Activated naive CD8-positive, alpha-beta T cell treated with anti-CD3 and anti-CD28 coated beads, Interleukin-2, amount 50 U/mL, for 24 hours (primary cell): ENCODE data around the gene BARHL1.
"Not testable (repeated sequence)": the region's sequence is repeated elsewhere in the genome, so short reads cannot be mapped to it uniquely, and the experiment has no call there.

Experiments used
- ATAC-seq: fragments of 150-1000 bp; cut with Tn5 transposase; one replicate; pipeline ENCODE4 v1.10.0; 2021
- DNase-seq: peaks from one replicate; pipeline ENCODE4 v3.0.0; 2021
- H3K27ac Mint-ChIP-seq: one replicate; pipeline ENCODE4 v1.8.0; 2021; ENCODE audit warnings: mild to moderate bottlenecking, mixed read lengths
- H3K27me3 Mint-ChIP-seq: one replicate; pipeline ENCODE4 v1.8.0; 2021; ENCODE audit warnings: mixed read lengths
- H3K36me3 Mint-ChIP-seq: one replicate; pipeline ENCODE4 v1.8.0; 2021; ENCODE audit warnings: low read depth, mixed read lengths
- H3K4me1 Mint-ChIP-seq: one replicate; pipeline ENCODE4 v1.8.0; 2021; ENCODE audit warnings: mixed read lengths
- H3K4me3 Mint-ChIP-seq: one replicate; pipeline ENCODE4 v1.8.0; 2021; ENCODE audit warnings: mild to moderate bottlenecking, moderate library complexity, mixed read lengths
- H3K9me3 Mint-ChIP-seq: one replicate; pipeline ENCODE4 v1.8.0; 2021; ENCODE audit warnings: mixed read lengths

Gene BARHL1

DNA sequence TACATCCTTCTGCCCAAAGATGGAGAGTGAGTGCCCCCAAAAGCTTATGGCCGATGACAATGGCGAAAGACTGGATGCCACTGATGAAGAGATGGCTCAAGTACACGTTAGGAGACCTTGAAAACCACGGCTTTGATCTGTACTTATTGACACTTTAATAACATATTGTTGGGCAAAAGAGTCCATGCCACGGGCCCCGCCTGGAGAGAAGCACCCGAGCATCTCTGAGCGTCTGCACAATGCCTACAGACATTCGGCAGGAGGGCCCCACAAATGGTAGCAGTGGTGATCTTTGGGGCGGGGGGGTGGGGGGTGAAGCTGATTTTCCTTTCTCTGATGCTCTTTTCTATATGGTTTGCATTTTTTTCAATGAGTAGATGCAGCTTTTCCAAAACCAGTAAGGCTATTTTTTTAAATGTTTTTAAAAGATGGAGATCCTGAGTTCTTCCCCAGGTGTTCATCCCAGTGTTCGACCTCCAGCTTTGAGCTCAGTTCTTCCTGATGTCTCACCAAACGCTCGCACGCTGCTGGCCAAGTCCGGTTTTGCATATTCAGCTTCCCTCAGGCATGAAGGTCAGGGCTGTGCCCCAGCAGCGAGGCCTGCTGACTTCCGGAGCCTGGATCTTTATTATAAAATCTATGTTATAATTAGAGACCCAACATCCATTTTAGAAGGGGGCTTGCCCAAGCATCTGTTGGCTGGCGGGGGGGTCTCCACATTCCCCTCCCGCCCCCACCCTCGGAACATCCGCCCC is 34.3 kb upstream of the BARHL1 start:
- Mint-ChIP-seq H3K4me1 (no peaks in the 10 kb centered on the region), H3K27me3 (peaks cover 20% of the 10 kb centered on the region), H3K9me3 (no peaks in the 10 kb centered on the region), H3K4me3 (no peak overlapping the region), H3K27ac (no peak overlapping the region), H3K36me3 (no peaks in the 10 kb centered on the region)
- DNase-seq (no peak), ATAC-seq (no peak)

DNA sequence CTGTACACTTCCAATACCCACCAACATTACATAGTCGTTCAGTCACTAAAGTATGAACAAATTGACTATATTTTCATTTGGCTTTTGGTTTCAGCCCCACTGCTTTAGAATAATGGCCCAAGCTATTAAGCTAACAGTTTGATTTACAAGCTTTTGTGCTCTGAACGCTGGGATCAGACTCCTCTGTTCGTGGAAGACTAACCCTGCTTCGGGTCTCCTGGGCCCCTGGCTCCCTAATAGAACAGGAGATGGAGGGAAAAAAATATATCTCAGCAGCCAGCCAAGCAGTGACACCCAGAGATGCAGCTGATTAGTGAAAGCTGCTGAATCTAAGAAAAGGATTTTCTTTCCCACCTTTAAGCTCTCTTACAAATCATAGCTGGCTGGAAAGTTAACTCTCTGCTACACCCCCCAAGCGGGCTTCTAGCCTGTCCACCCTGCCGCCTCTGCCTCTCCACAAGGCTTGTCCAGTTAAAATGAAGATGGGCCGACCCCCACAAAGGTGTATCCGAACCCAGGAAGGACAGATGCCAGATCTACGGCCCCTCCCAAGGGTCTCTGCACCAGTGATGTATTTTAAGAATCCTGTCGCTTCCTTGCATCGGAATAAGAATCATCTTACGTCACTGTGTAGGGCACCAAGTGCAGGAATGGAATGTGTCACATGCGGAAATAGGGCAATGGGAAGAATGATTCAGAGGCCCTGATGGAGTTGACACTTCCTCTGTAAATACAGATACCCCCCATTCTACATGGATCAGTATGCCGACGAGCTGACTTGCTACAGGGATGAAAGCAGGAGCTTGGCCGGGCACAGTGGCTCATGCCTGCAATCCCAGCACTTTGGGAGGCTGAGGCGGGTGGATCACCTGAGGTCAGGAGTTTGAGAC is 33.4 kb upstream of the BARHL1 start:
- no peaks in the 10 kb centered on the region for H3K4me1 Mint-ChIP-seq
- no peak for ATAC-seq
- H3K9me3 Mint-ChIP-seq, result no peaks in the 10 kb centered on the region
- DNase-seq, result no peak
- H3K4me3 Mint-ChIP-seq, result no peak overlapping the region
- H3K27me3 Mint-ChIP-seq, result peaks cover 20% of the 10 kb centered on the region
- H3K27ac Mint-ChIP-seq, result no peak overlapping the region
- H3K36me3 Mint-ChIP-seq, result no peaks in the 10 kb centered on the region

DNA sequence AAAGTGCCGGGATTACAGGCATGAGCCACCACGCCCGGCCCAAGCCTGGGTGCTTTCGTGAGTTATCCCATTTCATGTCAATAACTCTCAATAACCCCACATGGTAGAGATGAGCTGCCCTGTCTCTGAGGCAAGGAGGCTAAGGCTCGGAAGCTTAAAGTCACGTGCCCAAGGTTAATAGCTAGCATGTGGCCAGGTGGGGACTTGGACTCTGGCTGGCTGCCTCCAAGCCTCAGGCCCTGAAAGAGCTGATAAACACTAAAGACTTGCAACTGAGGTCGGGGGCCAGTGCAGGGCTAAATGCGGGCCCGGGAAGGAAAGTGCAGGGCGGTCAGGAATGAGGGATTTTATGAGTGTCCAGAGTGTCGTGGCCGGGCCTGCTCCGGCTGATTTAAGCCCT is 30.9 kb upstream of the BARHL1 start:
- Mint-ChIP-seq H3K9me3 (no peaks in the 10 kb centered on the region), H3K27me3 (peaks cover 6% of the 10 kb centered on the region), H3K4me1 (no peaks in the 10 kb centered on the region), H3K27ac (no peak overlapping the region), H3K36me3 (no peaks in the 10 kb centered on the region), H3K4me3 (no peak overlapping the region)
- ATAC-seq, result no peak
- no peak for DNase-seq

DNA sequence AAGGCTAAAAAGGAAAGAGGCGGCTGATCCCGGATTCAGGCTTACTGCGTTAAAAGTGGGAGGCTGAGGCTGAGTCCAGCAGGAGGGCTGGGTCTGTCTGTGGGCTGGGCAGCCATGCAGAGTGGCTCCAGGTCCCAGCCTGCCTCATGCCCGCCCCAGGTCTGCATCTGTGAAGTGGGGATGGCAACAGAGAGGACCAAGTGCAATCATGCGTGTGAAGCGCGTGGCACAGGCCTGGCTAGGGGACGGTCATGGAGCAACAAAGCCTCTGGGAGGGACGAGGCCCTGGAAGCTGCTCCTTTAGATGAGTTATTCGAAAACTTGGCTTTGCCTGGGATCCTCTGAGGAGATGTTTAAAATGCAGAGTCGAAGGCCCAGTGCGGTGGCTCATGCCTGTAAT is 30.4 kb upstream of the BARHL1 start:
- no peak for DNase-seq
- no peak overlapping the region for H3K27ac Mint-ChIP-seq
- H3K9me3 Mint-ChIP-seq, result no peaks in the 10 kb centered on the region
- H3K36me3 Mint-ChIP-seq, result no peaks in the 10 kb centered on the region
- H3K4me1 Mint-ChIP-seq, result no peaks in the 10 kb centered on the region
- peaks cover 4% of the 10 kb centered on the region for H3K27me3 Mint-ChIP-seq
- ATAC-seq, result no peak
- H3K4me3 Mint-ChIP-seq, result no peak overlapping the region

DNA sequence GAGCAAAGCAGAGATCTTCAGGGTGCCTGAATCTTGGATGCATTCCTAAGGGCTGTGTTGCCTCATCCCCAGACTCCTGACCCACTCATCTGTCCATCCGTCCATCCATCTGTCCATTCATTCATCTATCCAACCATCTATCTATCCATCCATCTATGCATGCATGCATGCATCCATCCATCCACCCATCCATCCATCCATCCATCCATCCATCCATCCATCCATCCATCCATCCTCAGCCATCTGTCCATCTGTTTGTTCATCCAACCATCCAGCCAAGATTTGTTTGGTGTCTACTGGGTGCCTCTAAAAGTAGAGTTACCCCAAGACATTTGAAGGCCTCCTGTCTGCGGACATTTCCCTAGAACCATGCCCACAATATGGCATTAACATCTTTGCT is 27.7 kb upstream of the BARHL1 start:
- no peak for DNase-seq
- Mint-ChIP-seq H3K4me3 (no peak overlapping the region), H3K27me3 (peaks cover 5% of the 10 kb centered on the region)

DNA sequence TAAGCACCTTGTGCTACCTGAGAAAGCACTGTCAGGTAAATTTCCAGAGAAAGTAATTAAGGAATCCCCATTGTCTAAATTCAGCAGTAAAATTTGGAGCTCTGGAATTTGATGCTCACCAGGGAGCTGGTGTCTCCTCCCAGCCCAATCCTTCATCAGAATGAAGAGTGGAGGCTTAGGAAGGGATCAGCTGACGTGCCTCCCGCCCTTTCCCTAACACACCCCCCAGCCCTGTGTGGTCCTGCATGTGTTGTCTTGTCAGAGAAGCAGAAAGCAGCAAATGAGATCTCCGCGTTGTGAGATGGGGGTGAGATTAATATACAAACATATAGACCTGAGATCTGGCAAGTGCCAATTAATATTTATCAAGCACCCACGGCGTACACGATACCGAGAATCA is 26.9 kb upstream of the BARHL1 start:
- Mint-ChIP-seq H3K27me3 (peaks cover 6% of the 10 kb centered on the region), H3K4me3 (no peak overlapping the region), H3K9me3 (no peaks in the 10 kb centered on the region), H3K36me3 (no peaks in the 10 kb centered on the region), H3K27ac (no peak overlapping the region), H3K4me1 (no peaks in the 10 kb centered on the region)
- no peak for ATAC-seq
- no peak for DNase-seq

More for the DNA sequence above, 27.7 kb upstream of the BARHL1 start:
- no peaks in the 10 kb centered on the region for H3K9me3 Mint-ChIP-seq
- H3K36me3 Mint-ChIP-seq, result no peaks in the 10 kb centered on the region
- no peak for ATAC-seq
- no peaks in the 10 kb centered on the region for H3K4me1 Mint-ChIP-seq
- H3K27ac Mint-ChIP-seq, result no peak overlapping the region

DNA sequence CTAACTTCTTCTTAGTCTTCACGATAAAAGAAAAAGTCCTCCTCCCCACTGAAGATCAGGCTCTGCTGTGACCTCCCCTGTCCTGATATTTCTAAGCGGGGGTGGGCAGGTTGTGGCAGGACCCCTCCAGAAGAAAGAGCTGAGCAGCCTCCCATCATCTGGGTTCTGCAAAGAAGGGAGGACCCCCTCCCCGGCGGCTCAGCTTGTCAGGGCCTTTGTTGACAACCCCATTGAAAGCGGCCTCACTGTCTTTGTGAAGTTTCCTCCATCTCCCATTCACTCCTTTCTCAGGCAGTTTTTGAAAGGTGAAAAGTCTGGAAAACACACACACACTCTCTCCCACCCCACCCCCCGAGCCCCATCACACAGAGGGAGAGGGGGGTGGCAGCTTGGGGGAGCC is 26.2 kb upstream of the BARHL1 start:
- Mint-ChIP-seq H3K4me1 (no peaks in the 10 kb centered on the region), H3K36me3 (no peaks in the 10 kb centered on the region), H3K4me3 (no peak overlapping the region), H3K27ac (no peak overlapping the region), H3K9me3 (no peaks in the 10 kb centered on the region), H3K27me3 (peaks cover 10% of the 10 kb centered on the region)
- ATAC-seq (no peak), DNase-seq (no peak)

DNA sequence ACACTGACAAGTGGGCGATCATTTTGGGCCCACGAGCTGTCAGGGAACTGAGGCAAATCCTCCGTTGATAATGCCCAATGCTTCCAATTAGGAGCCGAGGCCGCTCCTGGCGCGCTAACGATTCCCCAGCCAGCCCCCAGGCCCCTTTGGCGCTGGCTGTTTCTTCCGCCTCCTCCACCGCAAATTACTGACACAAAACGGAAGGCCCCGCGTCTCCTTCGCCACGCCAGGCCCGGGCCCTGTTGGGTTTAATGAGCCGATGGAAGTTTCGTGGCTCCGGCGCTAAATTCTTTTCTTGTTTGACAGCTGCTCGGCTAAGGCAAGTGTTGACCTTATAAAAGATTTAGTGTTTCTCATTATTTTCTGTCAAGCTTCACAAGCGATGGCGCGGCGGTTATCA is 25.7 kb upstream of the BARHL1 start:
- Mint-ChIP-seq H3K27me3 (peaks cover 11% of the 10 kb centered on the region), H3K4me3 (no peak overlapping the region), H3K36me3 (no peaks in the 10 kb centered on the region), H3K27ac (no peak overlapping the region), H3K9me3 (no peaks in the 10 kb centered on the region), H3K4me1 (no peaks in the 10 kb centered on the region)
- ATAC-seq (no peak), DNase-seq (no peak)

DNA sequence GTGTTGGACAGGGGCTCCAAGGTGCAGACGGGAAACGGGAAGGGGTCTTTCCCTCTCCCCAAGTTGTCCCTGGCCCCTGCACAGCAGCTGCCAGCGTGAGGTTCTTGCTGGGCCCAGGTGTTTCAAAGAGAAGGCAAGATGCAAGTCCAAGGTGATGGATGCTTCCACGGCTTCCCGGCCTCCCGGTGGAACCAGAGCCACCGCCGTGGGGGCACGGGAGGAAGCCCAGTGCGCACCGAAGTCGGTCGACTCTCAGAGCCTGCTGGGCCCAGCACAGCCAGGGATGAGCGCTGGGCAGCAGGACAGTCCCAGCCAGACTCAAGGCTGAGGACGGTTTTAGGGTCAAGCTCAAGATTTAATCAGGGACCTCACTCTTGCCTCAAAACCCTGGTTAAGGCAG is 25.2 kb upstream of the BARHL1 start:
- H3K27ac Mint-ChIP-seq, result no peak overlapping the region
- no peak overlapping the region for H3K4me3 Mint-ChIP-seq
- ATAC-seq (no peak), DNase-seq (no peak)
- H3K4me1 Mint-ChIP-seq, result no peaks in the 10 kb centered on the region
- H3K36me3 Mint-ChIP-seq, result no peaks in the 10 kb centered on the region
- H3K27me3 Mint-ChIP-seq, result peaks cover 12% of the 10 kb centered on the region
- no peaks in the 10 kb centered on the region for H3K9me3 Mint-ChIP-seq

DNA sequence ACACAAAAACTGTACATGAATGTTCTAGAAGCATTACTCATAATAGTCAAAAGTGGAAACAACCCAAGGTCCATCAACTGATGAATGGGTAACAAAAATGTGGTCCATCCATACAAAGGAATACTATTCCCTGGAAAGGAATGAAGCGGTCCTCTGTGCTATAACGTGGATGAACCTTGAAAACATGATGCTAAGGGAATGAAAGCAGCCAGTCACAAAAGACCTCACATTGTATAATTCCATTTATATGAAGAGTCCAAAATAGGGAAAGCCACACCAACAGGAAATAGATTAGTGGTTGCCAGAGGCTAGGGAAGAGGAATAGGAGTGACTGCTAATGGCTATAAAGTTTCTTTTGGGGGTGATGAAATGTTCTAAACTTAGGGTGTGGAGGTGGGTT is 22.7 kb upstream of the BARHL1 start:
- no peaks in the 10 kb centered on the region for H3K4me1 Mint-ChIP-seq
- no peaks in the 10 kb centered on the region for H3K36me3 Mint-ChIP-seq

DNA sequence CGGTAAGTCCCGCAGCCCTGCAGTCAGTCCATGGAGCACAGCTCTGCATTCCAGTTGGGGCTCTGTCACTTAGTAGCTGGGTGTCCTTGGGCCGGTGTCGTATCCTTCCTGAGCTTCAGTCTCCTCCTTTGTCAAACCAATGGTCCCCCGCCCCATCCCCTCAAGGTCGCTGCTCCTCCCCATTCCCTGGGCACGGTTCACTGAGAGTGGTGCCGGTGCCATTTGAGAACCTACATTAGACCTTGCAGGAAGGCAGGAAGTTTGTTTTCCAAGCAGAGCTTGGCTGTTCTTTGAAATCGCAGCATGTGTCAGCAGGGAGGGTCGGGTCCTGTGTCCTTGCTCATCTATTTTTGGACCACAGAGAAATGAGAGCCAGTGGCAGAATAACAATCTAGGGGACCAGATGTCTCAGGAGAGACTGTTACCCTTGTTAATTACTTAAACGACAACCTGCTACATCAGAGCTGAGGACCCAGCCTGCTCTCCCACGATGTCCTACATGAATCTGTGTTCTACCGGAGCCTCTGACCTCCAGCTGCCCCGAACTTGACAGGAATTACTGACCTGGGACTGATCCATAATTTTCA is 21.7 kb upstream of the BARHL1 start:
- Mint-ChIP-seq H3K27me3 (peaks cover 28% of the 10 kb centered on the region), H3K4me3 (no peak overlapping the region), H3K27ac (no peak overlapping the region), H3K9me3 (no peaks in the 10 kb centered on the region), H3K36me3 (no peaks in the 10 kb centered on the region), H3K4me1 (no peaks in the 10 kb centered on the region)
- DNase-seq, result no peak
- ATAC-seq, result no peak

More for the DNA sequence above, 22.7 kb upstream of the BARHL1 start:
- Mint-ChIP-seq H3K4me3 (no peak overlapping the region), H3K27me3 (peaks cover 28% of the 10 kb centered on the region), H3K9me3 (no peaks in the 10 kb centered on the region), H3K27ac (no peak overlapping the region)
- DNase-seq (no peak), ATAC-seq (no peak)

DNA sequence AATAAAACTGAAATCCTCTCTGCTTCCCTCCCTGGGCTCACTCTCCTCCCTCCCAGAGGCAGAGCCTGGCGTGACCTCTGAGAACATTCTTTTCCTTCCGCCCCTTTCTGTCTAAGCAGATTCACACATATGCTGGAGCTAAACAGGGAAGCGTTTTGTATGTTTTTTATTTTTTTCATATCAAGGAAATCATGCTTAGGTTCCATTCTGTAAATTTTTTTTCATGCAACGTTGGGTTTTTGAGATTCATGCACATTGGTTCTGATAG is 20.2 kb upstream of the BARHL1 start:
- Mint-ChIP-seq H3K27ac (no peak overlapping the region), H3K4me3 (no peak overlapping the region), H3K27me3 (peaks cover 32% of the 10 kb centered on the region), H3K9me3 (no peaks in the 10 kb centered on the region), H3K4me1 (no peaks in the 10 kb centered on the region), H3K36me3 (no peaks in the 10 kb centered on the region)
- ATAC-seq (no peak), DNase-seq (no peak)

DNA sequence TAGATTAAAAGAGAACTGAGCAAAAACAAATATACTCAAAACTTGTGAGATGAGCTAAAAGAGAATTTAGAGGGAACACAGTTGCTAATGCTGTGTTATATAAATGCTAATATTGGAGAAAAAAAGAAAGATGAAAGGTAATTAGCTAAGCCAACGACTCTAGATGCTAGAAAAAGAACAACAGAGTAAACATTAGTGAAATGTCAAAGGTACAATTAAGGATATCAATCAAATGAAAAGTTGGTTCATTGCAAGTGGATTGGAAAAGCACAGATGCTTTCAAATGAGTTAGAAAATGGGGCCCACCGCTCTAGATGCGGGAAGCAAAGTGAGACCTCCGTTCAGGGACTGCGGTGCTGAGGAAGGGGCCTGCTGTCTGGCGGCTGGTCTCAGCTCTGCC is 17.9 kb upstream of the BARHL1 start:
- ATAC-seq (no peak), DNase-seq (no peak)
- no peak overlapping the region for H3K27ac Mint-ChIP-seq
- no peak overlapping the region for H3K4me3 Mint-ChIP-seq
- H3K4me1 Mint-ChIP-seq, result no peaks in the 10 kb centered on the region
- H3K36me3 Mint-ChIP-seq, result no peaks in the 10 kb centered on the region
- peaks cover 31% of the 10 kb centered on the region for H3K27me3 Mint-ChIP-seq
- no peaks in the 10 kb centered on the region for H3K9me3 Mint-ChIP-seq

DNA sequence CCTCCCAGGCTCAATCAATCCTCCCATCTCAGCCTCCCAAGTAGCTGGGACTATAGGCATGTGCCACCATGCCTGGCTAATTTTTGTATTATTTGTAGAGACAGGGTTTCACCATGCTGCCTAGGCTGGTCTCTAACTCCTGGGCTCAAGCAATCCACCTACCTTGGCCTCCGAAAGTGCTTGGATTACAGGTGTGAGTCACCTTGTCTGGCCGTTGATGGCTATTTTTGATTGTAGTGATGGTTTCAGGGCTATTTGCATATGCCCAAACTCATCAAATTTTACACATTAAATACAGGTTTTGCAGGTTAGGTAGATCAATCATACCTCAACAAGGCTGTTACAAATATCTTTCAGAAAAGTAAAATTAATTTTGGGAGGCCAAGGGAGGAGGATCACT is 13.6 kb upstream of the BARHL1 start:
- not testable (repeated sequence) for H3K9me3 Mint-ChIP-seq, H3K36me3 Mint-ChIP-seq, H3K27ac Mint-ChIP-seq, H3K4me3 Mint-ChIP-seq, H3K4me1 Mint-ChIP-seq, ATAC-seq, DNase-seq
- peaks cover 15% of the 10 kb centered on the region for H3K27me3 Mint-ChIP-seq
